ENCODE data around the gene TMEM95.

Gene TMEM95

DNA sequence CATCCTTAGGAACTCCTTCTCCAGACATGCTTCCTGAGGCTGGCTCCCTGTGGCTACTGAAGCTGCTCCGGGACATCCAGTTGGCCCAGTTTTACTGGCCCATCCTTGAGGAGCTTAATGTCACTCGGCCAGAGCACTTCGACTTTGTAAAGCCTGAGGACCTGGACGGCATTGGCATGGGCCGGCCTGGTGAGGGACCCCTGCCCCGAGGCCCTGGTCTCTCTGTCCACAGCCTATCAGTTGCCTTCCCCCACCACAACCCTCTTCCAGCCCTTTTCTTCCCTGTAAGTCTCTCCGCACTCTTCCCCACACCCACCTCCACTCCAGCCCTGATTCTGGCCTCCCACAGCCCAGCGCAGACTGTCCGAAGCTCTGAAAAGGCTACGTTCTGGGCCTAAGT is 27.9 kb downstream of the TMEM95 start:
- no peak for DNase-seq

DNA sequence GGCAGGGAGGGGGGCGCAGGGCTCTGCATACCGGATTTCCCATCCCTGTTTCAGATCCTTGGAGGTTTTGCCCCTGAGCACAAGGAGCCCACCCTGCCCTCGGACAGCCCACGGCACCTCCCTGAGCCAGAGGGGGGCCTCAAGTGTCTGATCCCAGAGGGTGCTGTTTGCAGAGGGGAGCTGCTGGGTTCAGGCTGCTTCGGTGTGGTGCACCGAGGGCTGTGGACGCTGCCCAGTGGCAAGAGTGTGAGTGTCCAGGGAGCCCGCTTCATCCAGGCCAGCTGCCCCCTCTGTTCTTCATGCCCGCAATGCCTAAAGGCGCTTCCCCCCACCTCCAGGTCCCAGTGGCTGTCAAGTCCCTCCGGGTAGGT is 28.4 kb downstream of the TMEM95 start:
- no peak for DNase-seq

DNA sequence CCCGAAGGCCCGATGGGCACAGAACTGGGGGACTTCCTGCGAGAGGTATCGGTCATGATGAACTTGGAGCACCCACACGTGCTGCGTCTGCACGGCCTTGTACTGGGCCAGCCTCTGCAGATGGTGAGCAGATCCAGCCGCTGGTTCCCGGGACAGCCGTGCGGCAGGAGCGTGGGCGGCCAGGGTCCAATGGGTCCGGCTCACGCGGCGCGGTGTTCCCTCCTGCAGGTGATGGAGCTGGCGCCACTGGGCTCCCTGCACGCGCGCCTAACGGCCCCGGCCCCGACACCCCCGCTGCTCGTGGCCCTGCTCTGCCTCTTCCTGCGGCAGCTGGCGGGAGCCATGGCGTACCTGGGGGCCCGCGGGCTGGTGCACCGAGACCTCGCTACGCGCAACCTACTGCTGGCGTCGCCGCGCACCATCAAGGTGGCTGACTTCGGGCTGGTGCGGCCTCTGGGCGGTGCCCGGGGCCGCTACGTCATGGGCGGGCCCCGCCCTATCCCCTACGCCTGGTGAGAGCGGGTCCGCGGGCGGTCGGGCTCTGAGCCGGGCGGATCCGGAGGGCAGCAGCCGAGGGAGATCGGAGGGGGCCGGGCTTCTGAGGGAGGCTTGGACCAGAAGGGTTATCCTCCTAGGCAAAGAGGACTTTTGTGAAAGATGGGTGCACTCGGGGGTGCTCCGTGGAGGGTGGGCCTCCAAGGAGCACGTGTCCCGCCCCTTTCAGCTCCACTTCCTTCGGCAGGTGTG is 29.0 kb downstream of the TMEM95 start:
- DNase-seq, result peak; percentile 82

DNA sequence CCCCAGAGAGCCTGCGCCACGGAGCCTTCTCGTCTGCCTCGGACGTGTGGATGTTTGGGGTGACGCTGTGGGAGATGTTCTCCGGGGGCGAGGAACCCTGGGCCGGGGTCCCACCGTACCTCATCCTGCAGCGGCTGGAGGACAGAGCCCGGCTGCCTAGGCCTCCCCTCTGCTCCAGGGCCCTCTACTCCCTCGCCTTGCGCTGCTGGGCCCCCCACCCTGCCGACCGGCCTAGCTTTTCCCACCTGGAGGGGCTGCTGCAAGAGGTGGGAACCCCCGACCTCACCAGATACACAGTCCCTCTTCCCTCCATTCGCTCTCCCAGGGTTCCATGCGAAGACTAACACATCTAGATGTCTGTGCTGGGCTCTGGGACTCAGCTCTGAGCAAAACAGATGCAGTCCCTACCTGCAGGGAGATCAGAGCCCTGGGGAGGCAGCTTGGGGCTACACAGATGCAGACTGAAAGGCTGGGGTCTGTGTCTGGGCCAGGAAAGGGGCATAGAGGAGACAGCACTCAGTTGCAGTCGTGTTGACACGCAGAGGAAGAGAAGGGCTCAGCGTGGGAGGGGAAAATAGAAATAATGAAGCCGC is 29.6 kb downstream of the TMEM95 start:
- no peak for DNase-seq

DNA sequence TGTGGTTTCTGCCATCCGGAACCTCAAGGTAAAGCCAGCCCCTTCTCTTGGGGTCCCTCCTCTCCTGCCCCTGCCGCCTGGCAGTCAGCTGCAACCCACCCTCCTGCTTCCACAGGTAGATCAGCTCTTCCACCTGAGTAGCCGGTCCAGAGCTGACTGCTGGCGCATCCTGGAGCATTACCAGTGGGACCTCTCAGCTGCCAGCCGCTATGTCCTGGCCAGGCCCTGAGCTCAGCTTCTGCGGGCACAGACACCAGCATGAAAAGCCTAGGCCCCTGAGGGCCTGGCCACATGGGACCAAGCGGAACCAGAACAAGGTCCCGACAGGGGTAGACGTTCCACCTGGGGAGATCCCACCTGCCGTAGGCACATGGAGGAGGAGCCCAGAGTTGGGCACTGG is 33.9 kb downstream of the TMEM95 start:
- no peak for DNase-seq

DNA sequence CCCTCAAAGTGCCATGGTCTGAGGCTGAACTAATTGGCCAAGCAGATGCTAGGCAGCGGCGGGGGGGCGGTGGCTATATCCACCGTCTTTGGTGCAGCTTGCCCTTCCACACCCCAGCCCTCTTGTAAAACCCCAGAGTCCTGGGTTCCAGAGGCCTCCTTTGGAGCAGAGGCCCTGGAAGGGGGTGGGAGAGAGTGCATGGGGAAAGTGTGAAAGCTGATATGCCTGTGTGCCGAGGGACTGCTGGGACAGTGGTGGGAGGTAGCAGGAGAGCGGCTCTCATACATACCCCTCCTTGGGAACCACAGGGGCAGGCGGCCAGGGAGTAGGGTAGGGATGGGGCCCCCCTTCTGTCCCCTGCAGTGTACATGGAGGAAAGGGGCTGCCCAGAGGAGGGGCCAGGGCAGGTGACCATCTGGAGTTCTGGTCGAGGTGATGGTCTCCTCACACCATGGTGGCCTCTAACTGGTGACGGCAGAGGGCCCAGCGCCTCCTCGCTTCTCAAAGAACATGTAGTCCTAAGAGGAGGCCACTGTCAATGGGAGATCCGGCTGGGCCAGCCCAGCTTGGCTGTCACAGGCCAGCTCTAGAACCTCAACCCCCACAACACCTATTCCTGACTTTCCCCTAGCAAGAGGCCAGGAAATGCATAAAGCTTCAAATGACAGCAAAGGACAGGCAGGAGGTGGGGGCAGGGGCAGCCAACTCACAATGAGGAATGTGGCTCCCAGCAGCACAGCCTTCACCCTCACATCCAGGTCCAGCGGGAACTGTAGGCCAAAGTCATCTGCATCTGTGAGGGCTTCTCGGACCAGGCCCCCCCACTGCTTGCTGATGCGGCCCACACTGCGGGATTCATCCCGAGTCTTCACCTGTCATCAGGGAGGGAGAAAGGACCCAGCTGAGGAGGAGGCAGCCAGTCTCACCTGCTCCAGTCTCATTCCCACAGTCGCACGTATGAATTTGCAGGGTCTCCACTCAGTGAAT is 35.3 kb downstream of the TMEM95 start:
- no peak for DNase-seq

DNA sequence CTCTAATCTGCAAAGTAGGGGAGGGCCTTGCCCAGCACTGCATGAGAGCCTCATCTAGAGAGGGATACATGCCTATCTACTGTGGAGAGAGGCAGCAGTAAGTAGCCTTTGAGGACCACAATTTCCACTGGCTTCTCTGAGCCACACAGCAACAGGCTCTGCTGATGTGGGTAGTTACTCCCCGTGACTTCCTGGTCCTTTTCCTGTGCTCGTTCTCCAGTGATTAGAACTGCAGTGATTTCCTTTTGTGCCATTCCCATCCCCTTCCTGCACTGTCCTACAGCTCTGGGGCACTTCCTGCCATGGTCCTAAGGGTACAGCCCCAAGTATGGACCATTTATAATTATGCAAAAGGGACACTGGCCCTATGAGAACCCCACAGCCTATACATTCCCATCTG is 36.4 kb downstream of the TMEM95 start:
- no peak for DNase-seq

DNA sequence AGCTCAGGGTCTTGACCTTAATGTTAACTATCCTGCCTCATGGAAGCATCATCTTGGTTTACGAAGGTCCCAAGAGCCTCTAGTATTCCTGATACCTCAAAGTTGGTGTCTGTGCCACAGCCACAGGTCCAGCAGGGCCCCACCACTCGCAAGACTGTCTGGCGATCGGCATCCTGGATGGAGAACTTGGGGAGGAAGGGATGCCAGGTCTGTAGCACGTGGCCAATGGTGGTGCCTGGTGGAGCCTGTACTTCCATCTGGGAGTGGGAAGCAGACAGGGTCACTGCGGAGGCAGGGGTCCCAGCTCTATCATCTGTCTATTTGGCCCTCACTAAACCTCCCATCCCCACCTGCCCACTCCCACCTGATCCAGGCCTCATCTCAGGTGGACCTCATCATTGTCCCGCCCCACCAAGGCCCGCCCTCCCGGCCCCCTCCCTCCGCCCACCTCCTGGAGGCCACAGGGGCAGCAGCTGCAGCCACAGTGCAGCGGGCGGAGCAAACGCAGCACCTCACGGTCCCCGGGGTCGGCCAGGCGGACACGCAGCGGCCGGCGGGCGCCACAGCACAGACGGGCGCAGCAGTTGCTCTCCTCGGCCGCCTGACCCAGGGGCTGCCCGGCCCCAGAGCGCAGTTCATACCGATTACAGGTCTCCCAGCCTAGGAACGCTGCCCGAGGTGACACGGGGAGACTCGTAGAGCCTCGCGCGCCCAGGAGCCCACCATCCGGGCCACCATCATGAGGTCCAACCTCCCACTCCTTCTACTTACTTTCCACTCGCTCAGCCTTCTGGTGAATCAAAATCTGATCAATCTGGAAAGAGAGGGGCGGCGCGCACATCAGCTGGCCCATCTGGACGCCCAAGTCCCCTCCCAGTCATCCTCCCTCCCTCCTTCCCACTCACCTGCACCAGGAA is 38.0 kb downstream of the TMEM95 start:
- no peak for DNase-seq

DNA sequence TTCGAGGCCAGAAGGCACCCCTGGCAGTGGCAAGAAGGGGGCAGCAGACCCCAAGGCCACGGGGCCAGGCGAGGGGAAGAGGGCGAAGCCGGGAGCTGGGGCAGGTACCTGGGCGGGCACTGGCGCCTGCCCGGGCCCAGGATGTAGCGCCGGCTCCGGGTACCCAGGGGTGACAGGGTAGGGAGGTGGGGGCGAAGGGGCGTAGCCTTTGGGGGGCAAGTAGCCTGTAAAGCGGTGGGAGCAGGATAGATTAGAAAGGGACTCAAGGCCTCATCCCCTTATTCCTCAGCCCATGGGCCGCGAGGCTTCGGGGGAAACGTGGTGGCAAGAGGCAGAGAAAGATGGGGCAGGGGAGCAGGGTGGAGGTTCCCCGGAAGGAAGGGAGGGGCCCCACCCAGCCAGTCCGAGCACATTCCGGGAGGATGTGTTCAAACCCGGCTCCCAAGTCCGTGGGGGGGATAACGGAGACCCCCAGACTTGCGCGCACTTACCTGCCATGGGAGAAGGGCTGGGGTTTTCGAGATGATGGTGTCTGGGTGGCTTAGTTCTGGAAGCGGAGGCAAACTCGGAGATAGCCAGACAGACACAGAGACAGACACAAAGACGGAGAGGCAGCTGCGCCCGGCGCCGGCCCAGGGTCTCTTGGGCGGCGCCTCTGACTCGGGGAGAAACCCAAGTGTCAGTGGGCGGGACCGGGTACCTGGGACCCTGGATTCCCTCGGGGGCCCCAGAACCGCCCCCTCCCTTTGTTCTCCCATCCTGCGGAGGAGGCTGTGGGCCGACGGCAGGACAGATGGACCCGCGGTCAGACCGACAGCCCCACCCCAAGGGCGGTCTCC is 38.9 kb downstream of the TMEM95 start:
- peak; percentile 56 for DNase-seq

DNA sequence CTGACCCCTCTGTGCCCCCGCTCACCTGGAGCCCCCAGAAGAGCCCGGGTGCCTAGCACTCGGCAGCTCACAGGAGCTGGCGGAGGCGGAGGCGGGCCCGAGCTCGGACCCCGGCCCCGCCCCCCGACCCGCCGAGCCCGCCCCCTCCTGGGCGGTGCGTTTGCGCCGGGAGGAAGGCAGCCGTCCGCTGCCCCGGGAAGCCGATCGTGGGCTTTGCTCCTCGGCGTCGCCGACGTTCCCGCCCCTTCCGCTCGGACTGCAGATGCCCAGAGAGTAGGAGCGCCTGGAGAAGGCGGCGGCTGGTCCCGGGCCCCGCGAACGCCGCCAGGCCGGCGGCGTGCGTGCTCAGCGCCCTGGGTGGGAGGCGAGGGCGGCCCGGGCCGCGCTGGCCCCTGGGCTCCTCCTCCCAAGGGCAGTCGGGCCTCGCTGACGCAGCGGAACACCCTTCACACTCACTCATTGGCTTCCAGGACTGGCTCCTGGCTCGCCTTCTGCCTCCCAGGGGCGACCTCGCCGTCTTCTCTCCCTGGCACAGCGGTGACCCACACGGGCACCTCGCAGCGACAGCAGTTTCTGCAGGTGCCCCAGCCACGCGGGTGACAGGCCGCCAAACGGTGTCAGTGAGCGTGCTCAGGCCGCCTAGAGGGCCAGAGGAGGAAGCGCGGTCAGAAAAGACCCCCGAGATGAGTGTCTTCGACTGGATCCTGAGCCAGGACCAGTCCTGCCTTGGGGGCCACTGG is 39.7 kb downstream of the TMEM95 start, which contains the start of gene PLSCR3:
TSS of gene PLSCR3 (minus strand) at position 74 of the 740 bp plus-strand sequence. CDS start 415 bp downstream, outside the sequence.
- peak; percentile 90 for DNase-seq

DNA sequence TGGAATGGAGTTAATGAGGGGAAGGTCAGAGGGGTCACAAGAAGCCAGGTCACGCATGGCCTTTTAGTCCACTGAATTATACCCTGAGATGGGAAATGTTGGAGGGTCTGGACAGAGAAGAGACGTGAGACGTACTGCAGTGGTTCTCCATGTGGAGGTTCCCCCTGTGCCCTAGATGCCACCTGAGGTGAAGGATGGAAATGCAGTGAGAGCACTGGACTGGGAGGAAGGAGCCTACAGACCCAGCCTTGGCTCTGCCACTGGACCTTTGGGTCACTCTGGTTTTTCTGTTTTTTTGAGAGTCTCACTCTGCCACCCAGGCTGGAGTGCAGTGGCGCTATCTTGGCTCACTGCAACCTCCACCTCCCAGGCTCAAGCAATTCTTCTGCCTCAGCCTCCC is 41.2 kb downstream of the TMEM95 start:
- no peak for DNase-seq

DNA sequence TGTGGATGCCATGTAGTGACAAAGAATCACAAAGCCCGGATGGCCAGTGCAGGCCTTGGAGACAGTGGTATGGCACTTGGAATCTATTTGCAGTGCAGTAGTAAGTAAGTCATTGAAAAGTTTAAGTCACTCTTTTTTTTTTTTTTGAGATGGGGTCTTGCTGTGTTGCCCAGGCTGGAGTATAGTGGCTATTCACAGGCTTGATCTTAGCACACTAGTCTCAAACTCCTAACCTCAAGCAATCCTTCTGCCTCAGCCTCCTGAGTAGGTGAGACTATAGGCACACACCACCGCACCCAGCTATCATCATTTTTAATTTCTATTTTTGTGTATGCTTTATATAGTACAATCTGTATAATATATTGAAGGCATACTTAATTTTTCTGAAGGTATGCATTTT is 43.7 kb downstream of the TMEM95 start:
- no peak for DNase-seq

DNA sequence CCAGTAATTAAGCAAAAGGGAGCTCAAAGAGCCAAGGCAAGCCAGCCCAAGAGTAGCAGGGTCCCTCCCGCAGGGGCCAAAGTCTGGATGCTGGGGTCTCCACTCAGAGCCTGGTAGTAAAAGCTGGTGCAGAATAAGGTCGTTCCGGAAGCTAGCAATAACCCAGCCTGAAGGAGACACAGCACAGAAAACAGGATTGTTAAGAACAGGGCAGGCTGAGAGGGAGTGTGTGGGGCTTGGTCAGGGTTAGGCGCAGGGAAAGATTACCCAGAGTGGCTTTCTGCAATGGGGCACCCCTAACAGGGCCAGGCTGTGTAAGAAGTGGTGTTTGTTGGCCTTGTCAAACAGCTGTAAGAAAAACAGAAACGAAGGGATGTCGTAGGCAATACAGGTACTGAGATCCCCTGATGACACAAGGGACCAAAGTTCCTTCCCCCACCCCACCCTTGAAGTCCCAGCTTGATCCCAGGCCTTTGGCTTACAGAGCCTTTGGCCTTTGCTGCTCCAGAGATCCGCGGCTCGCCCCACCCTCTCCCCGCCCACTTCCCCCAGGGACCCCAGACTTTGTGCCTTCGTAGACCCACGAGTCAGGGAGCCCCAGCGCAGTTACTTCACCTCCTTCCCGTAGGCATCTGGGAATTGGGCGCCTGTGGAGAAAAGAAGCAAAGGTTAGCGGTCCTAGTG is 48.2 kb downstream of the TMEM95 start:
- peak; percentile 57 for DNase-seq

DNA sequence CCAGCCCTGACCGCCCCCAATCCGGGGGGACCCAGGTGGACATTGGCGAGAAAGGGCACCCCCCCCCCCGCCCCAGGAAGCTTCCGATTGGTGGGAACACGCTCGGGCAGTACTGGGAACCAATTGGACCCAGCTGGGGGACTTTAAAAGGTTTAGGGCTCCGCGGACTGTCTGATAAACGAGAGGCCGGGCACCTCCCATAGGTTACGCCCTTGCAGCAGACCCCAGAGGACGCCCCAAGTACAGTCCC is 48.7 kb downstream of the TMEM95 start:
- DNase-seq, result no peak

DNA sequence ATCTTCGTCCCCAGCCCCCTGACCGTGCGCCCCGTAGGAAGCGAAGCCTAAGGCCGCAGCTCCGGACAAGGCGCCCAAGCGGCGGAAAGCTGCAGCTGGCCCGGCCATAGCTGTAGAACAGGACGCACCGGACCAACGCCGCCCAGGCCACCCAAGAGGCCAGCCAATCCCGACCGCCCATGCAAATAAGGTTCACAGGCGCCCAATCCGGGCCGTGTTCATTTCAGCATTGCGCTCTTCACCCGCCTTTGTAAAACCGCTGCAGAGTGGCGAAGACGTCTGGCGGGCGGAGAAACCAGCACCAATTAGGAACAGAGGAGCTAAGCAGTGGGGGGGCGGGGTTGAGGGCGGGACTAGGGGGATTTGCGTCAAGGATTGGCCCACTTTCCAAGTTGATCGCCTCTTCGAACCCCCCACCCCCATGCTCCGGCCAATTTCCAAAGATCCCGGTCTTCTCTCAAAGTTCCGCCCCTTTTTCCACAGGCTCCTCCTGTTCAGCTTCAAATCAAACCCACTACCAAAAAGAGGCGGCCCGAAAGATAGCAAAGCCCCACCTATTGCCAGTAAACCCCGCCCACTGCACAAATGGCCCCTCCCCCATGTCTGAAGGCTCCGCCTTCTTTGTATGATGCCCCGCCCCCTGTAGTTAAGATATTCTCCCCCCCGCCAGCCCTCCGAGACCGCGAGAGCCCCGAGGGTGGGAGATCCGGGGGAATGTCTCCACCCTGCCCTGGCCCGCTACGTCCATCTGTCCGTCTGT is 49.2 kb downstream of the TMEM95 start, which contains the start of gene TMEM256:
TSS of gene TMEM256 (minus strand) at position 121 of the 760 bp plus-strand sequence. CDS start at position 108, 13 bp downstream.
- DNase-seq, result peak; percentile 95

DNA sequence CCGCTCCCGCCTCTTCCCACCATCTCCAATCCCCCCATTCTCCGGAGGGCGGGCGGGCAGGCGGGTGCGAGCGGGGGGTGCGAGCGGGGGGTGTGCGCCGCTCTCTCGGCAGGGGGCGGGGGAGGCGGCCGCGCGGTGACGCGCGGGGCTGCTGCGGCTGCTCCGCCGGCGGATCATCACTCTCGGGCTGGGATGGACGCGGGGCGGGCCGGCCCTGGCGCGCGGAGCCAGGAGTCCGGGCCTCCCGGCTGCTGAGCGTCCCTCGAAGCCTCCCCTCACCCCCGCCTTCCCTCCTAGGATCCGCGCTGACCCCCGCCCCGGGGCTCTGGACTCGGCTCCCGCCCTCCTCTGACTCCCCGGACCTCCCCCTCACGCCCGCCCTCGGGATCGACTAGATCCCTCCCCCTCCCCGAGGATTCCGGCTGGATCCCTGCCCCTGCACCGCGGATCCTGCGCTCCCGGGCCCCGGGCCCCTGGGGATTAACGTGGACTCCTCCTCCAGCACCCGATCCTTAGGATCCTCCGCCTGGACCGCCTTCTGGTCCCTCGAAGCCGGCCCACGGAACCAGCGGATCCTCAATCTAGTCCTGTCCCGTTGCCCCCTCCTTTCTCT is 49.9 kb downstream of the TMEM95 start:
- no peak for DNase-seq

DNA sequence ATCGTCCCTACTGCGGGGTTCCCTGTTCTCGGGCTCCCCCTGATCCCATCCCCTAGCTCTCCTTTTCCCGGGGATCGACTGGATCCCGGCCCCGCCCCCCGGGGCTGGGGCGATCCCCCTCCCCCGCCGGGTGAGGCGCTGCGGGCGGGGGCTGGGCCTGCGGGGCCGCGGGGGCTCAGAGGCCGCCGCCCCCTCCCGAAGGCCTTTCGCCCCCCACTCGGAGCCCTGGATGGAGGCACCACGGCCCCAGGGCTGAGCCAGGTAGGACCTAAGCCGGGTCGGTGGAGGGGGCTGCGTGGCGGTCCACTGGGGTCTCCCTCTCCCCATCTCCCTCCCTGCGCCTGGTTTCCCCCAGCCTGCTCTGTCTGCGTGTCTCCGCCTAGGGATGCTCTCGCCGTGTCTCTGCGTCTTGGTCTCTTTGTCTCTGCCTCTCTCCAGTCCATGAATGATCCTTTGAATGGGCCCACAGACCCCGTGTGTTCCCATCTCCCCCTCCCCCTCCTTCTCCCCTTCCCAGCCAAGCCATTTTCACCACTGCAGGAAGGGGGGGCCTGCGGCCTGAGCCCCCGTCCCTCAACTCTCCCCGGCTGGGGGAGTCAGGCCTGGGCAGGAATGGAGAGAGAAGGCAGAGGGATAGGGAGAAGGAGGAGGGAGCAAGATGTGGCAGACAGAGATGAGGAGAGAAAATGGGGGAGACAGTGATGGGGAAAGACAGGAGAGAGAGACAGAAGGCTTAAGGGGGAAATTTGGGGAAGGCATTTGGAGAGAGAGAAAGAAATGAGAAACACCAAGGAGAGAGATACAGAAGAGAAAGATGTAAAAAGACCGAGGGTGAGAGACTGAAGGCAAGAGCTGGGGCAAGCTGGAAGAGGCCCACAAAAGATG is 50.6 kb downstream of the TMEM95 start:
- DNase-seq, result no peak

DNA sequence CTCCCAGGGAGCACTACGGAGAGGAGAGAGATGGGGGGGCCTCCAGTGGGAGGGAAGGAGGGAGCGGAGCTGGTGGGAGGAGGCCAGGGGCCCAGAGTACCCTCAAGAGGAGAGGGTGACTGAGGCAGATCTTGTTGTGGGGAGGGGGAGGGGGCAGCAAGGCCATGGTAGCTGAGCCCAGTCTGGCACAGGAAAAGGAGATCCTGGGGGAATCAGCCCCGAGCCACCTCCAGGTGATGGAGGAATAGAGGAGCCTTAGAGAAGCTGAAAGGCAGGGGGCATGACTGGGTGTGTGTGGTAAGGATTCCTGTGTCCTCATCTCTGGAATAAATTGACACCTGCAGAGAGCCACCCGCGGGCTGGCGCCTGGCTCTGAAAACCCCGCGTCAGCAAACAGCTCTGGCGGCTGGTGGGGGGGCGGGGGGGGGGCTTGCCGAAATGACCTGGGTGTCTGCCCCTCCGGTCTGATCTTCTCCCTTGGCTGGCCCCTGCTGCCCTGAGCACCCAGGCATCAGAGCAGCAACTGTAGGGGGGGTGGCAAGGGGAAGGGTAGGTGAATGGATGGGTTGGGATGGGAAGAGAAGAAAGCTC is 51.4 kb downstream of the TMEM95 start:
- DNase-seq, result no peak

Measured in stimulated activated CD8-positive, alpha-beta memory T cell treated with anti-CD3 and anti-CD28 coated beads, Interleukin-4, amount 100 ng/mL, for 48 hours (primary cell).